Gastroesophageal sphincter (tissue), 3 donors: ENCODE data around the gene PLD5.

Experiments
- CTCF ChIP-seq, 4 experiments: fragments of 200-600 bp in 2 of 4; fragments of 450-650 bp in 2 of 4; sonication (generic) in 1 of 4; IDR thresholded peaks; one replicate each; pipeline ENCODE4 v1.5.1; 2017 to 2019; ENCODE audit warnings: antibody characterized with exemption in 4 of 4, mild to moderate bottlenecking in 2 of 4, moderate library complexity in 2 of 4
- EP300 ChIP-seq: sonication (generic); formaldehyde crosslinking; IDR thresholded peaks from one replicate; pipeline ENCODE4 v1.6.1; 2017; ENCODE audit warnings: antibody characterized with exemption, mild to moderate bottlenecking
- POLR2A ChIP-seq, 2 donors: fragments of 450-650 bp; IDR thresholded peaks; one replicate each; pipeline ENCODE4 v1.6.1; 2017; ENCODE audit warnings: antibody characterized with exemption in 2 of 2, mild to moderate bottlenecking in 2 of 2, moderate library complexity in 1 of 2
- POLR2AphosphoS5 ChIP-seq: sonication (generic); formaldehyde crosslinking; IDR thresholded peaks from one replicate; pipeline ENCODE4 v1.6.1; 2017; ENCODE audit warnings: antibody characterized with exemption

GRCh38 chr1:242184955-242185354 is 339.5 kb downstream of the PLD5 start:
- no peak for TF ChIP-seq CTCF (IDR thresholded peaks at IDR 0.05)
- no peak for TF ChIP-seq POLR2AphosphoS5
- no peak for TF ChIP-seq POLR2A (IDR thresholded peaks at IDR 0.05)
- TF ChIP-seq EP300, result no peak
